ENCODE data around the gene THSD7A. TPM values are rescaled to one million over a fixed set of nuclear protein-coding genes. Genes with fewer than 3 reads are reported as not detected.

The THSD7A gene
- total RNA-seq, 2 experiments from 2014 or later, result not detected

GRCh38 chr7:11456574-11456973 lies 375.4 kb downstream of the THSD7A start:
- CTCF ChIA-PET, result no interaction called here

GRCh38 chr7:11452476-11452875 lies 379.5 kb downstream of the THSD7A start:
- no peaks in the 10 kb centered on the region for H3K4me1 Mint-ChIP-seq (ENCODE audit: low read depth)
- intact Hi-C loops (cut with micrococcal nuclease), result no loop called here
- H3K36me3 Mint-ChIP-seq (ENCODE audit: low read depth), result no peaks in the 10 kb centered on the region
- H3K27me3 Mint-ChIP-seq, result no peaks in the 10 kb centered on the region
- DNase-seq (no peak), ATAC-seq (no peak)
- POLR2A ChIA-PET, result no interaction called here
- CTCF ChIA-PET, result no interaction called here
- no peaks in the 10 kb centered on the region for H3K9me3 Mint-ChIP-seq
- TF ChIP-seq, protein P1, sequence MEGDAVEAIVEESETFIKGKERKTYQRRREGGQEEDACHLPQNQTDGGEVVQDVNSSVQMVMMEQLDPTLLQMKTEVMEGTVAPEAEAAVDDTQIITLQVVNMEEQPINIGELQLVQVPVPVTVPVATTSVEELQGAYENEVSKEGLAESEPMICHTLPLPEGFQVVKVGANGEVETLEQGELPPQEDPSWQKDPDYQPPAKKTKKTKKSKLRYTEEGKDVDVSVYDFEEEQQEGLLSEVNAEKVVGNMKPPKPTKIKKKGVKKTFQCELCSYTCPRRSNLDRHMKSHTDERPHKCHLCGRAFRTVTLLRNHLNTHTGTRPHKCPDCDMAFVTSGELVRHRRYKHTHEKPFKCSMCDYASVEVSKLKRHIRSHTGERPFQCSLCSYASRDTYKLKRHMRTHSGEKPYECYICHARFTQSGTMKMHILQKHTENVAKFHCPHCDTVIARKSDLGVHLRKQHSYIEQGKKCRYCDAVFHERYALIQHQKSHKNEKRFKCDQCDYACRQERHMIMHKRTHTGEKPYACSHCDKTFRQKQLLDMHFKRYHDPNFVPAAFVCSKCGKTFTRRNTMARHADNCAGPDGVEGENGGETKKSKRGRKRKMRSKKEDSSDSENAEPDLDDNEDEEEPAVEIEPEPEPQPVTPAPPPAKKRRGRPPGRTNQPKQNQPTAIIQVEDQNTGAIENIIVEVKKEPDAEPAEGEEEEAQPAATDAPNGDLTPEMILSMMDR (IDR thresholded peaks at IDR 0.05), result no peak
- no peak overlapping the region for H3K4me3 Mint-ChIP-seq
- H3K27ac Mint-ChIP-seq, result no peak overlapping the region

More at GRCh38 chr7:11456574-11456973, 375.4 kb downstream of the THSD7A start:
- Mint-ChIP-seq H3K27me3 (no peaks in the 10 kb centered on the region), H3K36me3 (ENCODE audit: low read depth) (no peaks in the 10 kb centered on the region), H3K9me3 (no peaks in the 10 kb centered on the region), H3K27ac (no peak overlapping the region), H3K4me3 (no peak overlapping the region), H3K4me1 (ENCODE audit: low read depth) (no peaks in the 10 kb centered on the region)
- intact Hi-C loops (cut with micrococcal nuclease), result no loop called here
- TF ChIP-seq, protein P1 (IDR thresholded peaks at IDR 0.05), result no peak
- ATAC-seq, result no peak
- POLR2A ChIA-PET, result no interaction called here
- no peak for DNase-seq

DNA sequence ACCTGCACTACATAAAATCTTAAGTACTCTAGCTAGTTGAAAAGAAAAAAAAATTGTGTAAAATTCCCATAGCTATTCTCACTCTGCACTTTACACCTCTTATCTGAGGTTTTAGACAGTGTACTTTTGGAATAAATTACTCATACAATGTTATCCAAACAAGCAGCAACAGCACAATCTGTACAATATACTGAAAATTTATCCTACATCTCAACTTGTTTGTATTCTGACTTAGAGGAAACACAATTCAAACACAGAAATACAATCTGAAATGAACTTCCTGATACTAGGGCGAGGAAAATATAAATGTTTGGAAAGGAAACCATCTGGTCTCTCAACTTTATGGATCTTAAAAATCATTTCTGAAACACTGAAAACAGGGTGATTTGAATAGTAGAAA lies 381.7 kb downstream of the THSD7A start:
- H3K4me1 Mint-ChIP-seq (ENCODE audit: low read depth), result no peaks in the 10 kb centered on the region
- ATAC-seq, result no peak
- CTCF ChIA-PET, result no interaction called here

GRCh38 chr7:11449316-11449715 lies 382.7 kb downstream of the THSD7A start:
- no peaks in the 10 kb centered on the region for H3K36me3 Mint-ChIP-seq (ENCODE audit: low read depth)
- POLR2A ChIA-PET, result no interaction called here
- H3K9me3 Mint-ChIP-seq, result no peaks in the 10 kb centered on the region
- no peak overlapping the region for H3K4me3 Mint-ChIP-seq
- CTCF ChIA-PET, result no interaction called here
- no peak for ATAC-seq
- H3K27me3 Mint-ChIP-seq, result no peaks in the 10 kb centered on the region
- DNase-seq, result no peak
- TF ChIP-seq, protein P1 (IDR thresholded peaks at IDR 0.05), result no peak
- intact Hi-C loops (cut with micrococcal nuclease), result no loop called here
- no peaks in the 10 kb centered on the region for H3K4me1 Mint-ChIP-seq (ENCODE audit: low read depth)
- no peak overlapping the region for H3K27ac Mint-ChIP-seq

More for the DNA sequence above, 381.7 kb downstream of the THSD7A start:
- Mint-ChIP-seq H3K27ac (no peak overlapping the region), H3K36me3 (ENCODE audit: low read depth) (no peaks in the 10 kb centered on the region), H3K4me3 (no peak overlapping the region), H3K27me3 (no peaks in the 10 kb centered on the region), H3K9me3 (no peaks in the 10 kb centered on the region)
- TF ChIP-seq, protein P1 (IDR thresholded peaks at IDR 0.05), result no peak
- intact Hi-C loops (cut with micrococcal nuclease), result no loop called here
- POLR2A ChIA-PET, result no interaction called here
- DNase-seq, result no peak

DNA sequence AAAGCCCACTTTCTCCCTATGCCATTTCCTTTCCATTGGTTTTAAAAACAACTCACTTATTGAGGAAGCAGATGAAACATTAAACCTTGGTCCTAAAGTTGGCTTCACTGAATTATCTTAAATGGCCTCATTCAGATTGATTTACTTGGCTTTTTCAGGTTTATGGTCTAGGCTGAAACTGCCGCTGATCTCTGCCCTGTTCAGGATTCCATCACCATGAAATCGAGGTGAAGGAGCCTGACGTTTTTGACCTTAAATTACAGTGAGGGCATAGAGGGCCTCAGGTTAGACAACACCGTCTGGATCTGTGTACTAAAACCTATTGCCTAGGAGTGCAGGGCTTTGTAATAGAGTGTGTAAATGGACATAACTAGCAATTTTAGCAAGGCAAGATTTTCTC lies 383.7 kb downstream of the THSD7A start:
- no peak overlapping the region for H3K27ac Mint-ChIP-seq
- no peaks in the 10 kb centered on the region for H3K36me3 Mint-ChIP-seq (ENCODE audit: low read depth)
- no peaks in the 10 kb centered on the region for H3K9me3 Mint-ChIP-seq
- ChIA-PET CTCF (no interaction called here), POLR2A (no interaction called here)
- no peaks in the 10 kb centered on the region for H3K27me3 Mint-ChIP-seq
- no peak overlapping the region for H3K4me3 Mint-ChIP-seq
- intact Hi-C loops (cut with micrococcal nuclease), result no loop called here
- TF ChIP-seq, protein P1 (IDR thresholded peaks at IDR 0.05), result no peak
- no peaks in the 10 kb centered on the region for H3K4me1 Mint-ChIP-seq (ENCODE audit: low read depth)
- ATAC-seq (no peak), DNase-seq (no peak)

Measured in activated CD8-positive, alpha-beta T cell treated with anti-CD3 and anti-CD28 coated beads for 36 hours (primary cell).